OCI-LY3 (cell line): Measurements from ENCODE around the gene SNAP25.

Source experiments
- H2AFZ ChIP-seq: fragments of 200-600, 300-600 bp; shearing (Covaris generic); 2 replicates; pipeline ENCODE4 v1.6.0; 2014; ENCODE audit warnings: antibody characterized with exemption, low read depth, low read length
- H3K27ac ChIP-seq: fragments of 200-600, 300-600 bp; sonication (generic); 2 replicates; pipeline ENCODE4 v1.5.1; 2014; ENCODE audit warnings: mild to moderate bottlenecking, low read length, moderate library complexity, mixed read lengths
- H3K27me3 ChIP-seq: fragments of 200-600, 300-600 bp; sonication (generic); 2 replicates; pipeline ENCODE4 v1.6.1; 2014; ENCODE audit warnings: low read depth, low read length, mixed read lengths
- H3K36me3 ChIP-seq: fragments of 200-600, 300-600 bp; sonication (generic); replicated peaks from 2 replicates; pipeline ENCODE3; 2014; ENCODE audit warnings: low read depth, low read length, mixed read lengths
- H3K4me1 ChIP-seq: fragments of 300-600, 200-600 bp; sonication (generic); 2 replicates; pipeline ENCODE4 v1.6.1; 2014; ENCODE audit warnings: low read length, mixed read lengths
- H3K4me2 ChIP-seq: fragments of 200-600, 300-600 bp; sonication (generic); 2 replicates; pipeline ENCODE4 v1.6.1; 2014; ENCODE audit warnings: low read length, mixed read lengths
- H3K4me3 ChIP-seq: fragments of 300-600, 200-600 bp; sonication (generic); 2 replicates; pipeline ENCODE4 v1.5.1; 2014; ENCODE audit warnings: antibody characterized with exemption, mild to moderate bottlenecking, low read length, moderate library complexity
- H3K79me2 ChIP-seq: fragments of 300-600, 200-600 bp; shearing (Covaris generic); 2 replicates; pipeline ENCODE4 v1.6.1; 2014; ENCODE audit warnings: mild to moderate bottlenecking, low read length, mixed read lengths
- H3K9ac ChIP-seq: fragments of 300-600, 200-600 bp; shearing (Covaris generic); 2 replicates; pipeline ENCODE4 v1.6.0; 2014; ENCODE audit warnings: mild to moderate bottlenecking, low read length, moderate library complexity
- H3K9me3 ChIP-seq: fragments of 200-600, 300-600 bp; shearing (Covaris generic); 2 replicates; pipeline ENCODE4 v1.6.1; 2014; ENCODE audit warnings: low read length, mixed read lengths; ENCODE audit not compliant: insufficient read depth
- H4K20me1 ChIP-seq: fragments of 200-600, 300-600 bp; sonication (generic); 2 replicates; pipeline ENCODE4 v1.6.1; 2016; ENCODE audit warnings: low read length, mixed read lengths; ENCODE audit not compliant: insufficient read depth
- EZH2phosphoT487 ChIP-seq: fragments of 200-600 bp; shearing (Covaris generic); IDR thresholded peaks from 2 replicates; pipeline ENCODE4 v1.6.1; 2018; ENCODE audit warnings: antibody characterized with exemption, mixed run types, low read depth
- TF ChIP-seq, protein P1 (sequence below): fragments of 200-600, 300-600 bp; sonication (generic); IDR thresholded peaks from 2 replicates; pipeline ENCODE4 v1.5.1; 2014; ENCODE audit warnings: antibody characterized with exemption, low read length, low read depth

The SNAP25 gene

DNA sequence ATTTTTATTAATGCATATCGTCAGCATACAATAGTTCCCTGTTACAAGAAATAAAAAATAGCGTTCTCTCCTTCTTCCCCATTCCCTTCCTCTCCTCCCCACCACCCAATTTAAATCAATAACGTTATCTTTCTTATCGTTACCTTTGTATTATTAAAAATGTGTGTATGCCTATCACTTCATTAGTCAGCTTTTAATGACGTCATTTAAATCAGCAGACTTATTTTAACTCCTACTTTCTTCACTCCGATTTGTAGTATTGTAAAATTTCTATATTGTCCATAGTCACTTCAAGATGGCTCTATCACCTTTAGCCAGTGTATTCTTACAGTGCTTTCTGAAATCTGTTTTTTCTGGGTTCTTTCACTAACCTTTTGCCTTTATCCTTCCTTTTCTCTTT lies 126.3 kb downstream of the SNAP25 start:
- no peaks in the 10 kb centered on the region for H3K9me3 ChIP-seq

DNA sequence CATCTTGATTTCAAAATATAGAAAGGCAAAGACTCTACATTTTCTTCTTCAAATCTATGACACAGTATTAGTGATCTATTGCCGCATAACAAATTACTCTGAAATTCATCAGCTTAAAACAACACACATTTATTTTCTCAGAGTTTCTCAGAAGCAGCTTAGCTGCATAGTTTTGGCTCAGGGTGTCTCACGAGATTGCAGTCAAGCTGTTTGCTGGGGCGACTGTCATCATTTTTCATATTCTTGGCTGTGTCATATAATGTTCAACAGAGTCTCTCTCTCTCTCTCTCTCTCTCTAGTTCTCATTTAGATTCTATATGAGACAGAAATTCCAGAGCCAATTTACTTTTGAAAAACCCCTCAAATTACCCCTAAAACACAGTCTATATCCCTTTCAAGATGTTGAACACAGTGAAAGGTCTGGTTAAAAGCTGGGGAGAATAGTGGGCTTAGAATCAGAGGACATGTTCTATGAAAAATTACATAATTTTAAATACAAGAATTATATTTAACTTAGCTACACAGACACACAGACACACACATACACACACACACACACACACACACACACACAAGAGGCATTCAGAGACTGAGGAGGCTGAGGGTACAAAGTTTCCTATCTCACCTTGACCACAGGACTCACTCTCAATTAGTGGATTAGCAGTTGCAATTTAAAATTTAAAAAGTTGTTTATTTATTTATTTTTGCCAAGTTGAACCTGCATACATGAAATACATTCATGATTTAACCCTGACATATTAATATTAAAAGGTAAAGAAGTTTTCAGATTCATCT lies 128.7 kb downstream of the SNAP25 start:
- H3K36me3 ChIP-seq: no peaks in the 10 kb centered on the region
- no peak overlapping the region for H3K27ac ChIP-seq
- no peak overlapping the region for H3K9ac ChIP-seq
- H3K4me2 ChIP-seq: no peak overlapping the region
- no peaks in the 10 kb centered on the region for H4K20me1 ChIP-seq
- no peak overlapping the region for H2AFZ ChIP-seq
- peaks cover 12% of the 10 kb centered on the region for H3K4me1 ChIP-seq
- H3K79me2 ChIP-seq: no peaks in the 10 kb centered on the region
- H3K4me3 ChIP-seq: no peak overlapping the region
- peaks cover 5% of the 10 kb centered on the region; the same call in 1 of the 2 replicates for H3K27me3 ChIP-seq
- no peaks in the 10 kb centered on the region for H3K9me3 ChIP-seq
- TF ChIP-seq EZH2phosphoT487: no peak
- TF ChIP-seq, protein P1, sequence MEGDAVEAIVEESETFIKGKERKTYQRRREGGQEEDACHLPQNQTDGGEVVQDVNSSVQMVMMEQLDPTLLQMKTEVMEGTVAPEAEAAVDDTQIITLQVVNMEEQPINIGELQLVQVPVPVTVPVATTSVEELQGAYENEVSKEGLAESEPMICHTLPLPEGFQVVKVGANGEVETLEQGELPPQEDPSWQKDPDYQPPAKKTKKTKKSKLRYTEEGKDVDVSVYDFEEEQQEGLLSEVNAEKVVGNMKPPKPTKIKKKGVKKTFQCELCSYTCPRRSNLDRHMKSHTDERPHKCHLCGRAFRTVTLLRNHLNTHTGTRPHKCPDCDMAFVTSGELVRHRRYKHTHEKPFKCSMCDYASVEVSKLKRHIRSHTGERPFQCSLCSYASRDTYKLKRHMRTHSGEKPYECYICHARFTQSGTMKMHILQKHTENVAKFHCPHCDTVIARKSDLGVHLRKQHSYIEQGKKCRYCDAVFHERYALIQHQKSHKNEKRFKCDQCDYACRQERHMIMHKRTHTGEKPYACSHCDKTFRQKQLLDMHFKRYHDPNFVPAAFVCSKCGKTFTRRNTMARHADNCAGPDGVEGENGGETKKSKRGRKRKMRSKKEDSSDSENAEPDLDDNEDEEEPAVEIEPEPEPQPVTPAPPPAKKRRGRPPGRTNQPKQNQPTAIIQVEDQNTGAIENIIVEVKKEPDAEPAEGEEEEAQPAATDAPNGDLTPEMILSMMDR: no peak

More for the DNA sequence above, 126.3 kb downstream of the SNAP25 start:
- Histone ChIP-seq H3K36me3 (no peaks in the 10 kb centered on the region), H3K4me3 (no peak overlapping the region), H2AFZ (no peak overlapping the region), H3K4me2 (no peak overlapping the region), H3K27ac (no peak overlapping the region), H3K79me2 (no peaks in the 10 kb centered on the region), H3K9ac (no peak overlapping the region), H4K20me1 (no peaks in the 10 kb centered on the region), H3K27me3 (peaks cover 3% of the 10 kb centered on the region; the same call in 1 of the 2 replicates), H3K4me1 (no peaks in the 10 kb centered on the region)
- TF ChIP-seq, protein P1: no peak
- TF ChIP-seq EZH2phosphoT487: no peak

DNA sequence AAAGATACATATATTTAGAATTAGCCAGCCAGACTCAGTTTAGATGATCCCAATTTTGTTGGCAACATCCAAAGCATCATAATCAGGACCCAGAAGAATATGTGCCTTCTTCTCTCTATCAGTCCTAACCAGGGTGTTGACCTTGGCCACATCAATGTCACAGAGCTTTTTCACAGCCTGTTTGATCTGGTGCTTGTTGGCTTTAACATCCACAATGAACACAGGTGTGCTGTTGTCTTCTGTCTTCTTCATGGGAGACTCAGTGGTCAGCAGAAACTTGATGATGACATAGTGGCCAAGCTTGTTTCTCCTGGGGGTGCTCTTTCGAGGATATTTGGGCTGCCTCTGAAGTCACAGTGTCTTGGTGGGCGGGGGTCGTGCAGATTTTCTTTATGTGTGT lies 130.5 kb downstream of the SNAP25 start:
- Histone ChIP-seq H4K20me1 (no peaks in the 10 kb centered on the region), H3K4me2 (no peak overlapping the region), H3K27me3 (peaks cover 12% of the 10 kb centered on the region; the same call in 1 of the 2 replicates), H3K27ac (no peak overlapping the region), H2AFZ (no peak overlapping the region), H3K79me2 (no peaks in the 10 kb centered on the region), H3K9me3 (no peaks in the 10 kb centered on the region), H3K4me1 (peaks cover 12% of the 10 kb centered on the region), H3K9ac (no peak overlapping the region), H3K36me3 (no peaks in the 10 kb centered on the region), H3K4me3 (no peak overlapping the region)
- no peak for TF ChIP-seq EZH2phosphoT487
- TF ChIP-seq, protein P1: no peak

DNA sequence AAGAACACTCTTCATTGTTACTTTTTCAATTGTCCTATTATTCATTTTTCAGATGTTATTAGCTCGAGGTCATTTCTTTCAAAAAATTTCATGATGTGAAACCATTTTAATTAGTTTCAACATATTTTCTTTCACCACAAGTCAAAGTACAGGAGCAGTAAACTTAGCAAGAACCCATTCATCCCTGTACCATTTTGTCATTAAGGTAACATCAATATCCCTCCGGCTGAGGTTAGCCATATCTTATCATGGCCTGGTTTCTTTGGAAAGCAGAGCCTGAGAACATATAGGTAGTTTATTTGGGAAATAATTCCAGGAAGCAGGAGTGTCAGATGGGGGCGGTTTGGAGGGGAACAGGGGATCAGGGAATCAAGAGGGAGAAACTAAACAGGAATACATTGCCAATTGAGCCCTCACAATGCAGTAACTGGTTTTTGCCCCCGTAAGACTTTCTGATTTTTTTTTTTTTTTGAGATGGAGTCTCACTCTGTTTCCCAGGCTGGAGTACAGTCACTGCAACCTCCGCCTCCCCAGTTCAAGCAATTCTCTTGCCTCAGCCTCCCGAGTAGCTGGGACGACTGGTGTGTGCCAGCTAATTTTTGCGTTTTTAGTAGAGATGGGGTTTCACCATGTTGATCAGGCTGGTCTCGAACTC lies 131.7 kb downstream of the SNAP25 start:
- H3K27me3 ChIP-seq: 0 out of 2 replicates have a peak, but pooled peaks cover 9% of the 10 kb centered on the region
- no peak overlapping the region for H3K4me2 ChIP-seq
- H3K36me3 ChIP-seq: no peaks in the 10 kb centered on the region
- peaks cover 12% of the 10 kb centered on the region for H3K4me1 ChIP-seq
- TF ChIP-seq EZH2phosphoT487: no peak
- TF ChIP-seq, protein P1: no peak
- H3K9me3 ChIP-seq: no peaks in the 10 kb centered on the region
- no peak overlapping the region for H3K4me3 ChIP-seq
- no peak overlapping the region for H3K27ac ChIP-seq
- no peak overlapping the region for H3K9ac ChIP-seq
- no peak overlapping the region for H2AFZ ChIP-seq
- no peaks in the 10 kb centered on the region for H4K20me1 ChIP-seq
- no peaks in the 10 kb centered on the region for H3K79me2 ChIP-seq
